Neural cell (in vitro differentiated cells): ENCODE results near the gene SF3B2.
"Not testable (repeated sequence)": the region's sequence is repeated elsewhere in the genome, so short reads cannot be mapped to it uniquely, and the experiment has no call there.

Experiments
- CTCF ChIP-seq: fragments of 450-650 bp; IDR thresholded peaks from 2 replicates; pipeline ENCODE4 v1.5.1; 2014; ENCODE audit warnings: antibody characterized with exemption, mild to moderate bottlenecking, moderate library complexity; ENCODE audit not compliant: poor library complexity, severe bottlenecking
- MXI1 ChIP-seq: fragments of 450-650 bp; conservative IDR thresholded peaks from 2 replicates; pipeline ENCODE4 v1.6.1; 2014; ENCODE audit warnings: antibody characterized with exemption, mild to moderate bottlenecking; ENCODE audit not compliant: poor library complexity, severe bottlenecking
- RAD21 ChIP-seq: fragments of 450-650 bp; conservative IDR thresholded peaks from 2 replicates; pipeline ENCODE4 v1.6.1; 2014; ENCODE audit warnings: antibody characterized with exemption, mild to moderate bottlenecking, moderate library complexity
- TAF1 ChIP-seq: IDR thresholded peaks from 2 replicates; pipeline ENCODE4 v1.6.1; 2012; ENCODE audit warnings: low read depth

GRCh38 chr11:66078949-66079348 is 26.8 kb downstream of the SF3B2 start:
- not testable (repeated sequence) for TF ChIP-seq MXI1, CTCF, RAD21, TAF1
